ENCODE data around the gene FHAD1.

Gene FHAD1

GRCh38 chr1:15249081-15249480, 2.1 kb downstream of the FHAD1 start:
- no peak for DNase-seq

- DNase-seq = no peak
Measured at GRCh38 chr1:15251857-15252835, 5.1 kb downstream of the FHAD1 start.

- no peak for DNase-seq
Measured at GRCh38 chr1:15254559-15254958, 7.5 kb downstream of the FHAD1 start.

- no peak for DNase-seq
Measured at GRCh38 chr1:15255582-15256149, 8.6 kb downstream of the FHAD1 start.

GRCh38 chr1:15256584-15256983, 9.6 kb downstream of the FHAD1 start:
- no peak for DNase-seq

GRCh38 chr1:15257309-15257708, 10.3 kb downstream of the FHAD1 start:
- no peak for DNase-seq

GRCh38 chr1:15258833-15259621, 12.0 kb downstream of the FHAD1 start:
- DNase-seq = no peak

GRCh38 chr1:15259622-15260007, 12.6 kb downstream of the FHAD1 start:
- no peak for DNase-seq

- DNase-seq = no peak
Measured at GRCh38 chr1:15260418-15261154, 13.6 kb downstream of the FHAD1 start.

- DNase-seq = no peak
Measured at GRCh38 chr1:15261155-15262002, 14.4 kb downstream of the FHAD1 start.

GRCh38 chr1:15262003-15262377, 15.0 kb downstream of the FHAD1 start:
- DNase-seq = no peak

GRCh38 chr1:15262706-15263105, 15.7 kb downstream of the FHAD1 start:
- no peak for DNase-seq

- DNase-seq = no peak
Measured at GRCh38 chr1:15264769-15265168, 17.7 kb downstream of the FHAD1 start.

- no peak for DNase-seq
Measured at GRCh38 chr1:15271196-15271595, 24.2 kb downstream of the FHAD1 start.

- peak; percentile 60 for DNase-seq
Measured at GRCh38 chr1:15272009-15272781, 25.2 kb downstream of the FHAD1 start.

- DNase-seq = no peak
Measured at GRCh38 chr1:15272782-15273127, 25.7 kb downstream of the FHAD1 start.

- DNase-seq = no peak
Measured at GRCh38 chr1:15273274-15273673, 26.3 kb downstream of the FHAD1 start.

- DNase-seq = no peak
Measured at GRCh38 chr1:15275921-15276683, 29.1 kb downstream of the FHAD1 start.

GRCh38 chr1:15276691-15277446, 29.8 kb downstream of the FHAD1 start:
- DNase-seq = no peak

- no peak for DNase-seq
Measured at GRCh38 chr1:15277447-15277838, 30.4 kb downstream of the FHAD1 start.
